GM19468 (cell line): ENCODE data around the gene IRAK3.

Source experiments
- ATAC-seq: cut with Tn5 transposase; IDR thresholded peaks from one replicate; pipeline ENCODE4 v1.9.1; 2021; ENCODE audit warnings: mild to moderate bottlenecking, moderate library complexity, moderate number of reproducible peaks; ENCODE audit not compliant: unreplicated experiment; ENCODE audit errors: extremely low read depth

Gene IRAK3

GRCh38 chr12:66244446-66244845 is 55.4 kb downstream of the IRAK3 start:
- no peak for ATAC-seq

- no peak for ATAC-seq
Measured at GRCh38 chr12:66247741-66248140, 58.7 kb downstream of the IRAK3 start.

- no peak for ATAC-seq
Measured at GRCh38 chr12:66251049-66251448, 62.0 kb downstream of the IRAK3 start.

GRCh38 chr12:66252771-66253170 is 63.8 kb downstream of the IRAK3 start:
- no peak for ATAC-seq

GRCh38 chr12:66255737-66256136 is 66.7 kb downstream of the IRAK3 start:
- ATAC-seq = no peak

GRCh38 chr12:66258011-66258410 is 69.0 kb downstream of the IRAK3 start:
- ATAC-seq = no peak

GRCh38 chr12:66262737-66263136 is 73.7 kb downstream of the IRAK3 start:
- no peak for ATAC-seq

GRCh38 chr12:66268562-66268961 is 79.5 kb downstream of the IRAK3 start:
- no peak for ATAC-seq

- ATAC-seq = no peak
Measured at GRCh38 chr12:66269142-66269541, 80.1 kb downstream of the IRAK3 start.

- no peak for ATAC-seq
Measured at GRCh38 chr12:66269757-66270383, 80.9 kb downstream of the IRAK3 start.

- no peak for ATAC-seq
Measured at GRCh38 chr12:66270613-66271012, 81.6 kb downstream of the IRAK3 start.

- ATAC-seq = no peak
Measured at GRCh38 chr12:66272650-66273049, 83.6 kb downstream of the IRAK3 start.

GRCh38 chr12:66273147-66273546 is 84.1 kb downstream of the IRAK3 start:
- no peak for ATAC-seq

GRCh38 chr12:66275040-66275439 is 86.0 kb downstream of the IRAK3 start:
- ATAC-seq = no peak

- ATAC-seq = no peak
Measured at GRCh38 chr12:66279123-66279712, 90.2 kb downstream of the IRAK3 start.

GRCh38 chr12:66280561-66280960 is 91.5 kb downstream of the IRAK3 start:
- ATAC-seq = no peak

- ATAC-seq = no peak
Measured at GRCh38 chr12:66282244-66282643, 93.2 kb downstream of the IRAK3 start.

- no peak for ATAC-seq
Measured at GRCh38 chr12:66287275-66287674, 98.3 kb downstream of the IRAK3 start.

- no peak for ATAC-seq
Measured at GRCh38 chr12:66288121-66288520, 99.1 kb downstream of the IRAK3 start.

GRCh38 chr12:66289485-66289884 is 100.5 kb downstream of the IRAK3 start:
- ATAC-seq = no peak

GRCh38 chr12:66290716-66291200 is 101.7 kb downstream of the IRAK3 start:
- no peak for ATAC-seq

GRCh38 chr12:66296176-66296683 is 107.2 kb downstream of the IRAK3 start:
- ATAC-seq = no peak
